ENCODE measurements around the gene CHSY1.

DNA sequence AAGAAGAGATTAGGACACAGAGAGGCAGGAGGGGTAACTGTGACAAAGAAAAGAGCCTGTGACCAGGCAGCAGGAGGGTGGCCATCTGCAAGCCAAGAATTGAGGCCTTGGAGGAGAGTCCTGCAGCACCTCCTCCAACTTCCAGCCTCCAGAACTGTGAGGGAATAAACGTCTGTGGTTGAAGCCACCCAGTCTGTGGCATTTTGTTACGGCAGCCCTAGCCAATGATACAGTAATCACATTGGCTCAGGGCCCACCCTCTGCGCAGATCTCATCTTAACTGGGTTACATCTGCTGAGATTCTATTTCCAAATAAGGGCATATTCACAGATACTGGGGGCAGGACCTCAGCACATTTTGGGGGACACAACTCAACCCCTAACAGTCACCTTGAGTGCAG lies 14.2 kb upstream of the CHSY1 start:
- TF ChIP-seq, protein P1, sequence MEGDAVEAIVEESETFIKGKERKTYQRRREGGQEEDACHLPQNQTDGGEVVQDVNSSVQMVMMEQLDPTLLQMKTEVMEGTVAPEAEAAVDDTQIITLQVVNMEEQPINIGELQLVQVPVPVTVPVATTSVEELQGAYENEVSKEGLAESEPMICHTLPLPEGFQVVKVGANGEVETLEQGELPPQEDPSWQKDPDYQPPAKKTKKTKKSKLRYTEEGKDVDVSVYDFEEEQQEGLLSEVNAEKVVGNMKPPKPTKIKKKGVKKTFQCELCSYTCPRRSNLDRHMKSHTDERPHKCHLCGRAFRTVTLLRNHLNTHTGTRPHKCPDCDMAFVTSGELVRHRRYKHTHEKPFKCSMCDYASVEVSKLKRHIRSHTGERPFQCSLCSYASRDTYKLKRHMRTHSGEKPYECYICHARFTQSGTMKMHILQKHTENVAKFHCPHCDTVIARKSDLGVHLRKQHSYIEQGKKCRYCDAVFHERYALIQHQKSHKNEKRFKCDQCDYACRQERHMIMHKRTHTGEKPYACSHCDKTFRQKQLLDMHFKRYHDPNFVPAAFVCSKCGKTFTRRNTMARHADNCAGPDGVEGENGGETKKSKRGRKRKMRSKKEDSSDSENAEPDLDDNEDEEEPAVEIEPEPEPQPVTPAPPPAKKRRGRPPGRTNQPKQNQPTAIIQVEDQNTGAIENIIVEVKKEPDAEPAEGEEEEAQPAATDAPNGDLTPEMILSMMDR (IDR thresholded peaks at IDR 0.05) = no peak
- no peak for TF ChIP-seq POLR2A (IDR thresholded peaks at IDR 0.05)

Measured in uterus (tissue), 2 donors.